ENCODE measurements around the gene CCDC102B.
"Not testable (repeated sequence)": the region's sequence is repeated elsewhere in the genome, so short reads cannot be mapped to it uniquely, and the experiment has no call there.

CCDC102B gene

DNA sequence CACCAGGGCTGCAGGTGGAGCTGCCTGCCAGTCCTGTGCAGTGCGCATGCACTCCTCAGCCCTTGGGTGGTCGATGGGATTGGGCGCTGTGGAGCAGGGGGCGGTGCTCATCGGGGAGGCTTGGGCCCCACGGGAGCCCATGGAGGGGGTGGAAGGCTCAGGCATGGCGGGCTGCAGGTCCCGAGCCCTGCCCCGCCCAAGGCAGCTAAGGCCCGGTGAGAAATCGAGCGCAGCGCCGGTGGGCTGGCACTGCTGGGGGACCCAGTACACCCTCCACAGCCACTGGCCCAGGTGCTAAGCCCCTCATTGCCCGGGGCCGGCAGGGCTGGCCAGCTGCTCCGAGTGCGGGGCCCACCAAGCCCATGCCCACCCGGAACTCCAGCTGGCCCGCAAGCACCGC, 82.1 kb downstream of the CCDC102B start:
- peak in 3 of 10 donors; percentile 54 to 73 (median 62) for DNase-seq
- intact Hi-C loops (cut with DNase I), result not testable (repeated sequence)

DNA sequence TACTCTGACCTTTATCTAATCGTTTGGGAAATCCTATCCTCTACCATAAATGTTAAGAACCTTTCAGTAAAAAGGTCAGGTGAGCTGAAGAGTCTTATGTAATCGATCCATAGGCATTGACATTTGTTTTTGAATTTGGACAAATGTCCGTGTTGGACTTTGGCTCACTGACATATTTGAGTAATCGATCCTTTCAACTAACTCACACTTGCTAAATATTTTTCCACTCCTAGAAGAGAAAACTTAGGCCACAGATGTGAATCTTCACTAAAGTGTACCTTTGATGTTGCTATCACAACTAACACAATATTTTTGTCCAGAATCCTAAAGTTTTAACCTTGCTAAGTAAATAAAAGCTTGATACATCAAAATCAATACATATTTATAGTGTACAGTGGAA, 89.5 kb downstream of the CCDC102B start:
- intact Hi-C loops (cut with DNase I), result no loop called here
- no peak for DNase-seq

DNA sequence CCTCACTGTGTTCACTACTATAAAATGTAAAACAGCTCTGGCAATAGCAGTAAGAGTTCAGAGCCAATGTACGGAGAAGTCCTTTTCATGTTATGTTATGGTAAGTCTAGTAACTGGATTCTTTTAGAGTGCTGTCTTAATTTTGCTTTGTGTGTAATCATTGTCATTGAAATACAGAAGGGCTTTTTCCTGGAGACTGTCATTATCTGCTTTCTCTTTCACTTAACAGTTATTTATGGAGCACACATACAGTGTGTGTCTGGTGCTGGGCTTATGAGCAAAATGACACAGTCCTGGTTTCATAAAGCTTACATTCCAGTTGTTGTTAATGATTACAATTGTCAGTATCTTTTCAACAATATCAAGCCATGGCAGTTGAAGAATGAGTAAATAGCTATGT, 95.5 kb downstream of the CCDC102B start:
- intact Hi-C loops (cut with DNase I), result no loop called here
- no peak for DNase-seq

DNA sequence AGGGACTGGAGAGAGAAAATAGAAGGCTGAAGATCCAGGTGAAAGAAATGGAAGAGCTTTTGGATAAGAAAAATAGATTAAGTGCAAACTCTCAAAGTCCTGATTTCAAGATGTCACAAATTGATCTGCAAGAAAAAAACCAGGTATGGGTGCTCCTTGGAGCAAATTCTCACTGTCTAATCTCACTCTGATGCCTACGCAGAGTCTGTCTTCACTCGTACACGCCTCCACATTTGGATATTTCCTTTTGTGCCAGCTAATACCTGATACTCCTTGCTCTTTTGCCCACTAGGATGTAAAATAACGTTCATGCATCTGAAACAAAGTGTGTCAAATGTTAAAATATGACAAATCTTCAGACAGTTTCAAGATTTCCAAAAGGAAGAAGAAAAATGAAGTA, 99.4 kb downstream of the CCDC102B start:
- intact Hi-C loops (cut with DNase I), result no loop called here
- DNase-seq, result no peak

DNA sequence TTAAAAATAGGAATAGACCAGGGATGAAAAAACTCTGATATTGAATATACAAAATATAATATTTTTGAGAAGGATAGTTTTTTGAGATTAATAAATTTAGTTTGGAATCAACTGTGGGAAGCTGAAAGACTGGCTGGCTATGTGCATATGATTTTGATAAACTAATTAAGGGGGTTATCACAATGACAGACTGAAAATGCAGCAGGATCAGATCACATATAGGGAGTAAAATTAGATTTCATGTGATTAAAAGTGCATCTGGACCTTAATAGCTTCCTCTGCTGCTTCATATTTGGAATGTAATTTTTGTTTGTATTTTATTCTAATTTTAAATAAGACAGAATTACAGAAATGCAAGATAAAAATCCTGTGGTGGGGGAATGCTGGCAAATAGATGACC, 111.7 kb downstream of the CCDC102B start:
- DNase-seq, result no peak
- intact Hi-C loops (cut with DNase I), result no loop called here

DNA sequence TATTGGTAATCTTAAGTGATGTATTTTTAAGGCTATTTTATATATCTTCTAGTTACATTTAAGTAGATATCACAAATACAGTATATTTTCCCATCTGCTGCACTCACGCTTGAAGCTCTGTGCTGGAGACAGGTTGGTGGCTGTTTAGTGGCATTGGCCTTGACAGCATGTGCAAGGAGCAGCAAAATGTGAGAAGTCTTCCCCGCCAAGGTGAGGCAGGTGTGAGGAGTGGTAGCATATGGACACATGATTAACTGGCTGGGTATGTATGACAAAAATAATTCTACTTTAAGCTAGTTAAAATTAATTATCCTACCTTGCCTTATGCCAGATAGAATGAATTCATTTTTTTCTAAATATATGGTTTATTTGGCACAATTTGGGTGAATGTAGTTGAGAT, 117.2 kb downstream of the CCDC102B start:
- intact Hi-C loops (cut with DNase I), result no loop called here
- no peak for DNase-seq

DNA sequence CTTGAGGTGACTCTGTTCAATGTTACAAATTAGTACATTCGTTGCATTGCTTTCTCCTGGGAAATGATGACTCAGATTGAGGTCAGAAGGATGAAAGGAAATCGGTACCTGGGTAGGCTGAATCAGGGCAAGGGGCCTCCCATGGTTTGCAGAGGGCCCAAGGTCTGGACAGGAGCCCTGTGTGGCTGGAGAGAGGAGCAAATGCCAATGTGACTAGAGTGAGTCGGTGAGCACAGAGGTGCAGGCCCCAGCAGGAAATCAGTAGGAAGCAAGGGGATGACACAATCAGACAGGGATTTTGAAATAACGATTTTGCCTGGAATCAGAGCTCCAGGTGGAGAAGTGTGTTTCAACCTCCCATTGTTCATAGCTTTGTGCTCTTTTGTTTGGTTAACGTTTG, 118.9 kb downstream of the CCDC102B start:
- intact Hi-C loops (cut with DNase I), result no loop called here

DNA sequence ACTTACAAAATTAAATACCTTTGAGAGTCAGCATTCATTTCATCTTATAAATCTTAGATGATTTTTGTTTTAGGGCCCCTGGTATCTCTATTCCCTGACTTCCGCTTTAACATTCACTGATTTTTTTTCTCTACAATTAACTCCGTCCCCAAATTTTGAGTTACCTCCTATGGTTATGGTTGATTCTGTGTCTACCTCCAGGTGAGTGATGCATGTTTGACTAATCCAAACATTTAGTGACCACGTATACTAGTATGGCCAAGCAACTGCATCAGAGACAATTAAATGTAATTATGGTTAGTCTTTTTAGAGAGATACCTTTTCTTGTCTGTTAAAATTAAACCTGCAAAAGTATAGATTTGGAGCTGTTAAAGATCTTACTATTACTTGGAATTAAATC, 120.3 kb downstream of the CCDC102B start:
- intact Hi-C loops (cut with DNase I), result no loop called here
- DNase-seq, result no peak

More for the DNA sequence above, 118.9 kb downstream of the CCDC102B start:
- peak in 1 of 10 donors; percentile 70 for DNase-seq

DNA sequence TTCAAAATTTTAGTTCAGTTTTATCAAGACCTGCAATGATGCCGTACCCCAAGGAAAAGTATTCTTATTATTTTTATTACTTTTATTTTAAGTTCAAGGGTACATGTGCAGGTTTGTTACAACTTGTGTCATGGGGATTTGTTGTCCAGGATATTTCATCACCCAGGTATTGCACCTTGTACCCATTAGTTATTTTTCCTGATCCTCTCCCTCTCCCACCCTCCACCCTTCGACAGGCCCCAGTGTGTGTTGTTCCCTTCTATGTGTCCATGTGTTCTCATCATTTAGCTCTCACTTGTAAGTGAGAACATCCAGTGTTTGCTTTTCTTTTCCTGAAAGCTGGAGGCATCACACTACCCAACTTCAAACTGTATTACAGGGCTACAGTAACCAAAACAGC, 122.0 kb downstream of the CCDC102B start:
- intact Hi-C loops (cut with DNase I), result no loop called here
- no peak for DNase-seq

DNA sequence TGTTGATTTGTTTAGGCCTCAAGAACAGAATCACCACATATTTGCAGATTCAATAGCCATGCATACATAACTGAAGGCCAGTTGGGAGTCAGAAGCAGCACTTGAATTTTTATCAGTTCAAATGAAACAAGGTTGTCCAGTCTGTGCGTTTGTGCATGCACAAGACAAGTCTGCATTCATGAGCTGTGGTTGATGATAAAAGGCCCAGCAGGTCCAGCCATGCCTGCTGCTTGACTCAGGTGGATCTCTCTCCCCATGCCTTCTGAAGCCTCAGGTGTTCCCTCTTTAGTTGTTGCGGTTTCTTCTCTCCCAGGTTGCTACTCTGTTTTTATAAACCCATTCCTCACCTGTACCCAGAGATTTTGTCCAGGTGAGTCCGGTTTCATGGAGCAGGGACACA, 124.5 kb downstream of the CCDC102B start:
- no peak for DNase-seq
- intact Hi-C loops (cut with DNase I), result no loop called here

DNA sequence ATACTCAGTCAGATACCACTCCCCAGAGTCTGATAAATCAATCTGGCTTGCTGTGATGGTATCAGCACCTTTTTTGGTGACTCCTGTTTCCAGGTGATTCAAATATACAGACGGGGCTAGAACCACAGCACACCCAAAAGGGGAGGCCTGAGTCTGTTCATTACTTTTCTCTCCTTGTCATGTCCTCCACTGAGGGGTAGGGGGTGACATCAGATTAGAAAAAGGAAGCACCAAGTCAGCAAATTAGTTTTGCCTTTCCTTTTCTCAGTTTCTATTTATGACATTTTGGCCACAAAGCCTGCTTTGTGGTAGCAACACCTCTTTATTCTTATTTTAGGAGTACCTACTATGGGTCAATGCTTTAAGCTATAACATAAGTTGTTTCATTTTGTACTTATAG, 127.4 kb downstream of the CCDC102B start:
- DNase-seq, result no peak
- intact Hi-C loops (cut with DNase I), result no loop called here

DNA sequence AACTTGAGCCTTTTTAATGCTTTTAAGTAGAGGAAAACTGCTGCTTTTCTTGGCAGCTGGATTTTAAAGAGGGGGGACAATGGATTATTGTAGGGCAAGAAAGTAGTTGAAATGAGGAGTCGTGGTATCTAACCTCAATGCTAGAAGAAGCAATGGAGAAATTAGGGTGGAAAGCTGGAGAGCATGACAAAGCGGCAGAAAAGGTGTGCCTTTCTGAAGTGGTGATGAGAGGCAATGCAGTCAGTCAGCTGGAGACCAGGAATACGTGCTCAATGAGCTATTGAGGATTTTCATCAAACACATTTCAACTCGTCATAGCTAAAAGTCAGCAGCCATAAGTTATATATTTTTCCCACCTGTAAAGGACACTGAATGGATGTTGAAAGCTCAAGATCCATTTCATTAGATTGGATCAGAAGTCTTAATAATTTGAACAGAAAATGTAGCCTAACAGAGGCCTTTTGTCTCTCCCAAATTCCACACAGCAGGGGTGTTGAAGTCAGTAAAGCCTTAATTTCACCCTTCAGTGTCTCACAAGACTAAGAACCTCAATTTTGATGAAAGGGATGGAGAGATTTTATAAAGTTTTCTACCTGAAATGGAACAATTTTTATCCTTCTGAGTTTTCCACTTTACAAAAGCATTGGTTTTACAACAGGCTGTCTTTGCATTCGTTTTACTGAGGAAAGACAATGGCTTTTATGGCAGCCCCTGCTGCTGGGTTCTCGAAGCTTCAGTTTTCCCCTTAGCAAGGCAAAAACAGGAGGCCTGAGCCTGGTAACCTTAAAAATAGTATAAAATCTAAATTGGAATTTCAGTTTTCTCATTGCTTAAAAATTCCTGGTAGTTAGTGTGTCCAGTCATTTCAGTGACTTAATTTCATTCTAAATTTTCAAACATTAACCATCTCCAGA, 131.1 kb downstream of the CCDC102B start:
- no peak for DNase-seq
- intact Hi-C loops (cut with DNase I), result no loop called here

DNA sequence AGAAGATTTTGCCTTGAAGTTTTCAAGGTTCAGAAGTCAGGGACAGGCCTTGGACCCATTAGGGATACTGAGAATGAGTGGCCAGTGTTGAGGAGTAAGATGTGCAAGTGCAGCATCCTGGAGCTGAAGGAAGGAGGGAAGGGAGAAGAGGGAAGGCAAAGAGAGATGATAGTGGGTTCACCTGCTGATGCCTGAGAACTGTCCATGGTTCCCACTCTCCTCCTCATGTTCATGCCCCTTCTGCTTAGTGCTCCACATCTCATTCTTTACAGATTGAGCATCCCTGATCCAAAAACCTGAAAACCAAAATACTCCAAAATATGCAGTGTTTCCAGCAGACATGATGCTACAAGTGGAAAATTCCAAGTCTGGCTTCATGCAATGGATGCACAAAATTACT, 137.8 kb downstream of the CCDC102B start:
- DNase-seq, result no peak
- intact Hi-C loops (cut with DNase I), result no loop called here

DNA sequence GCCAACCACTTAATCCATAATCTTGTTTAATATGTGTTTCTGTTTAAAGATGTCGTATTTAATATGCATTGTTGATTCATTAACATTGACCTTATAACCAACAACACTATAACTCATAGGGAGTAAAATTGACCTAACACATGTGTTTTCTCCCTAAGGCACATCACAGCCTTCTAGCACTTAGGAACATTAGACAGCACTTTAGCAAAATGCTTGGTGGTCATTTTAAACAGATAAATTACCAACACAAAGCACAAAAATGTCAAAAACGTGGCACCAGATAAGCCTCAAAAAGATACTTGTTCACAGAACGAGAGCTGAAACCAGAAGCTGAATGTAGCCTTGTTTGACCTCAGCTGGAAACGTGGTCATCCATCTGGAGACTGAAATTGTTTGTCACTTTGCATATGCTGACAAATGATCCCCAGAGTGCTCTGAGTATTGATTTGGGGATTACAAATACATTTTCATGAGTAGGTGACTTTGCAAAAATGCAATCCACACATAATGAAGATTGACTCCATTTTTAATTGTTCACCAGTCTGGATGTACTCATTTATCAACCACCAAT, 139.2 kb downstream of the CCDC102B start:
- intact Hi-C loops (cut with DNase I), result no loop called here
- DNase-seq, result no peak

DNA sequence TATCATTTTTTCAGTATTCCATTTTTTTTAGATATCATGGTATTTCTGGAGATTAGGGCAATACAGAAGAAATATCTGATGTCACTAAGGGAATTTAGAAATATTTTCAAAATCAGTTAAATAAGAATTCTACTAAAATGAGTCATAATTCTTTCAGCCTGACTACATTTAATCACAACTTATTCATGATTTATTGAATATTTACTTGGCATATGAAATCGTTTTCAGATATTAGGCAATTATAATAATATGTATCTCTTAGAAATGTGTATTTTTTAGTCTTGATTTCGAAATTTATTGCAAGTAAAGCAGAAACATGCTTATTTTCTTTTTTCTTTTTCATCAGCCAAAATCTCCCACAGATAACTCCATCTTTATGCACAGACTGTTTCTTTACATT, 142.2 kb downstream of the CCDC102B start:
- DNase-seq, result no peak
- intact Hi-C loops (cut with DNase I), result no loop called here

DNA sequence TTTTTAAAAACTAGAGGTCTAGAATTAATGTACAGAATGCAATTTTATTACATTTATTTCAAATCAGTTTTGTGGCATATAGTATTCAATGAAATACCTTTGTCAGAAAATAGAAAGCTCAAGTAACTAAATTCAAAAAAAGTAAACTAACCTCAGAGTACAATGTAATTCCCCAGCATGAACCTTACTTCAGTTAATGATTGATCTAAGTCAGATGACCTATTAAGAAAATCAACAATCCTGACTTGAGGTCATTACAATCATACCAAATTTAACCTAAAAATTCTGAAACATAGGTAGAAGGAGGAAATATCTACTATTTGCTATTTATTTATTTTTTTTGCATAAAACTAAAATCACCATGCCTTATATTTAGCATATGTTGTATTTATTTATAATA, 142.9 kb downstream of the CCDC102B start:
- no peak for DNase-seq

DNA sequence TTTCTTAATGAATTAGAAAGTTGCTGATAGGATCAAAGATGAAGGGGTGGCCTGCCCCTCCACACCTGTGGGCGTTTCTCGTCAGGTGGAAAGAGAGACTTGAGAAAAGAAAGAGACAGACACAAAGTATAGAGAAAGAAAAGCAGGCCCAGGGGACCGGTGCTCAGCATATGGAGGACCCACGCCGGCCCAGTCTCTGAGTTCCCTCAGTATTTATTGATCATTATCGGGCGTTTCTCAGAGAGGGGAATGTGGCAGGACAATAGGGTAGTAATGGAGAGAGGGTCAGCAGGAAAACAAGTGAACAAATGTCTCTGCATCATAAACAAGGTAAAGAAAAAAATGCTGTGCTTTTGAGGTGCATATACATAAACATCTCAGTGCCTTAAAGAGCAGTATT, 144.3 kb downstream of the CCDC102B start:
- intact Hi-C loops (cut with DNase I), result no loop called here

More for the DNA sequence above, 142.9 kb downstream of the CCDC102B start:
- intact Hi-C loops (cut with DNase I), result no loop called here

DNA sequence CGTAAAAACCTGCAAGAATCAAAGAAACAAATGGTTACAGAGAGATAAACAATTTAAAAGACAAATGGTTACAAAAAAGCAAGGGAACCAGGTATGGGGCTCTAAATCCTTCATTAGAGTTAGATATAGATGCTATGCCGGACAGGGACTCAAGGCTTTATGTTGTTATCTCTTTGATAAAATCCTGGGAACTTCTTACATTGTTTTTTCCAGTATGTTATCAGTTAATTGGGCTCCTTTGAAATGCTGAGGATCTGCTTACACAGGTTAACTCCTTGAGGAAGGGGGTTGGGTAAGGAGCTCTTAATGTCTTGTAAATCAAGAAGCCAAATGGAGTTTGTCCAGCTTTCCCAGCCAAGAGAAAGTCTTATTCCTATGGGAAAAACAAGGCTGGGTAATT, 146.0 kb downstream of the CCDC102B start:
- DNase-seq; intact Hi-C loops (cut with DNase I): not testable (repeated sequence)

More for the DNA sequence above, 144.3 kb downstream of the CCDC102B start:
- DNase-seq, result peak in 1 of 10 donors; percentile 34

DNA sequence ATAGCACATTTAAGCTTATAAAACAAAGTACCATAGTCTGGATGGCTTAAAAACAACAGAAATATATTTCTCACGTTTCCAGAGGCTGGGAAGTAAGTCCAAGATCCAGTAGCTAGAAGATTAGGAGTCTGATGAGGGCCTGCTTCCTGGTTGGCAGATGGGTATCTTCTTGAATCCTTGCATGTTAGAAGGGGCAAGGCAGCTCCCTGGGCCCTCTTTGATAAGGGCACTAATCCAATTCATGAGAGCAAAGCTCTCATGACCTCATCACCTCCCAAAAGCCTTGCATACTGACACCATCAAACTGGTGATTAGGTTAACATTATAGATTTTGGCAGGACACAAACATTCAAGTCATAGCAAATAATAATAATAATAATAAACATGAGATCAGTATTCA, 146.4 kb downstream of the CCDC102B start:
- no peak for DNase-seq
- intact Hi-C loops (cut with DNase I), result no loop called here

DNA sequence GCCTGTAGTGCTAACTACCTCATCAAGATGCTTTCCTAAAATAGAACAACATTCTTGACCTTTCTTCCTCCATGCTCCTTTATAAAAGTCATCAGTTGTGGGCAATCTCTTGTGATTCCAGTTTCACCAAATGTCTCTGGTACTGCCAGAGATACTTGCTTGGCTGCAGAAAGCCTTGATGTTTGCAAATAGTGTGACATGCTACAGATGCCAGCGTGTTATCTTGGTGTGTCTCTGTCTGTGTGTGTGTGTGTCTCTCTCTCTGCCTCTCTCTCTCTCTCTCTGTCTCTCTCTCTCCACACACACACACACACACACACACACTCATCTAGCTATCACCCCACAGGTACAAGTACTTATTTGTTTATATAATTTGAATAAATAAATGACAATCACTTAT, 146.9 kb downstream of the CCDC102B start:
- no peak for DNase-seq
- intact Hi-C loops (cut with DNase I), result no loop called here

DNA sequence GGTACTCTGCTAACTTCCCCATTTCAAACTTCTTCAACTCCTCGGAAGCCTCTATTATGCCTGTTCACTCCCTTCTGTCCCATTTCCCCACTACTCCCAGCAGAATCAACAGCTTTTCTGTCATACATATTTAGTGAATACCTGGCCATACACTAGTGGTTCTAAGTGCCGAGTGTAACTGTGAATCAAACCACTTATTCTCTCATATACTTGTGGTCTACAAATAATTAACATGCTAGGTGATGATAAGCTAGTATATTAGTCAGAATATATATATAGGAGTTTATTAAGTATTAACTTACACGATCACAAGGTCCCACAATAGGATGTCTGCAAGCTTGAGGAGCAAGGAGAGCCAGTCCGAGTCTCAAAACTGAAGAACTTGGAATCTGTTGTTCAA, 150.7 kb downstream of the CCDC102B start:
- intact Hi-C loops (cut with DNase I), result no loop called here
- no peak for DNase-seq

DNA sequence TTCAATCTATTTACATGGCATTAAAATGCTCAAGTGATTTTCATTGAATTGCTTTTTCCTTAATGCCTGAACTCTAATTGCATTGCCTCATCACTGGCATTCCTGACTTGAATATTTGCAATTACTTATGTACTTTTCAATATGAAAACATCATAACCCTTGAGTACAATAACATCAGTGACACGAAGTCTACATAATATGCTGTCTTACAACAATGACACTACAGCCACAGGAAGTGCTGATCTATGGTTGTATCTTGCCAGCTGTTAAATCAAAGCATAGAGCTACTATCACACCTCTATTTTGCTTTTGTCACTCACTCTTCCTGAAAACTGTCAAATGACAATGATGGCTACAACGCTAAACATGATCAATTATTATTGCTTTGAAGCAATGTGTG, 156.9 kb downstream of the CCDC102B start:
- intact Hi-C loops (cut with DNase I), result no loop called here

More for the DNA sequence above, 156.9 kb downstream of the CCDC102B start:
- DNase-seq, result no peak

Data from posterior cingulate gyrus (tissue), 11 donors.